Gastrocnemius medialis (tissue), 4 donors: ENCODE measurements around the gene MAPKAP1.

Source experiments
- POLR2A ChIP-seq, 2 donors: fragments of 450-650 bp; IDR thresholded peaks; one replicate each; pipeline ENCODE4 v1.6.1; 2017; ENCODE audit warnings: antibody characterized with exemption in 2 of 2, mild to moderate bottlenecking in 2 of 2, moderate library complexity in 2 of 2
- TF ChIP-seq, protein P1 (sequence below), 5 experiments: fragments of 450-650 bp in 3 of 5; fragments of 200-600 bp in 2 of 5; sonication (generic) in 2 of 5; IDR thresholded peaks in 4 of 5; conservative IDR thresholded peaks in 1 of 5; 1 replicate in 4 of 5; 2 replicates in 1 of 5; pipeline ENCODE4 v1.5.1; 2016 to 2019; ENCODE audit warnings: antibody characterized with exemption in 5 of 5, mild to moderate bottlenecking in 3 of 5, moderate library complexity in 3 of 5

DNA sequence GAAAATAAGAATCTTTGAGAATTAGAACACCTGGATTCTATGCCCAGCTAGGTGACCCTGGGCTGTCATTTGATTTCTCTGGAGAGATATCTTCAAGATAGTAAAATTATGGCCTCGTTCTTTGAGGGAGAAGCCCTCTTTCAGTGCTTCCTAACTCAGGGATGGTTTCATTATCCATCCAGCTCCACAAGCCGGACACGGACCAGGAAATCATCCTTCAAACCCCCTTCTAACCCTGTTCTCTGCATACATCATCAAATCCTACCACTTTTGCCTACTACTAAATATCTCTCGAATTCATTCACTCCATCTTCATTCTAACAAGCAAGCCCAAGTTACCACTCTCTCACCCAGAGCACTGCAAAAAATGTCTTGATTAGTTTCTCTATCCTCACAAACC lies 57.2 kb downstream of the MAPKAP1 start:
- TF ChIP-seq, protein P1, sequence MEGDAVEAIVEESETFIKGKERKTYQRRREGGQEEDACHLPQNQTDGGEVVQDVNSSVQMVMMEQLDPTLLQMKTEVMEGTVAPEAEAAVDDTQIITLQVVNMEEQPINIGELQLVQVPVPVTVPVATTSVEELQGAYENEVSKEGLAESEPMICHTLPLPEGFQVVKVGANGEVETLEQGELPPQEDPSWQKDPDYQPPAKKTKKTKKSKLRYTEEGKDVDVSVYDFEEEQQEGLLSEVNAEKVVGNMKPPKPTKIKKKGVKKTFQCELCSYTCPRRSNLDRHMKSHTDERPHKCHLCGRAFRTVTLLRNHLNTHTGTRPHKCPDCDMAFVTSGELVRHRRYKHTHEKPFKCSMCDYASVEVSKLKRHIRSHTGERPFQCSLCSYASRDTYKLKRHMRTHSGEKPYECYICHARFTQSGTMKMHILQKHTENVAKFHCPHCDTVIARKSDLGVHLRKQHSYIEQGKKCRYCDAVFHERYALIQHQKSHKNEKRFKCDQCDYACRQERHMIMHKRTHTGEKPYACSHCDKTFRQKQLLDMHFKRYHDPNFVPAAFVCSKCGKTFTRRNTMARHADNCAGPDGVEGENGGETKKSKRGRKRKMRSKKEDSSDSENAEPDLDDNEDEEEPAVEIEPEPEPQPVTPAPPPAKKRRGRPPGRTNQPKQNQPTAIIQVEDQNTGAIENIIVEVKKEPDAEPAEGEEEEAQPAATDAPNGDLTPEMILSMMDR (IDR thresholded peaks at IDR 0.05 in 4 of 5, conservative IDR thresholded peaks at IDR 0.05 in 1 of 5), result no peak
- no peak for TF ChIP-seq POLR2A (IDR thresholded peaks at IDR 0.05)
